Activated CD4-positive, alpha-beta T cell treated with anti-CD3 and anti-CD28 coated beads, Interleukin-2, amount 50 U/mL, for 16 hours (primary cell): Measurements from ENCODE around the gene EXOC2.
"Not testable (repeated sequence)": the region's sequence is repeated elsewhere in the genome, so short reads cannot be mapped to it uniquely, and the experiment has no call there.

Source experiments
- DNase-seq: peaks from one replicate; pipeline ENCODE4 v3.0.0-alpha.2; 2020

Gene EXOC2

GRCh38 chr6:710601-711571 is 17.9 kb upstream of the EXOC2 start:
- DNase-seq: peak; percentile 80

- no peak for DNase-seq
Measured at GRCh38 chr6:709471-710056, 16.6 kb upstream of the EXOC2 start.

GRCh38 chr6:708237-708598 is 15.3 kb upstream of the EXOC2 start:
- no peak for DNase-seq

- DNase-seq: no peak
Measured at GRCh38 chr6:707576-708236, 14.8 kb upstream of the EXOC2 start.

- no peak for DNase-seq
Measured at GRCh38 chr6:706819-707381, 14.0 kb upstream of the EXOC2 start.

- DNase-seq: no peak
Measured at GRCh38 chr6:706146-706545, 13.2 kb upstream of the EXOC2 start.

- DNase-seq: no peak
Measured at GRCh38 chr6:705047-705446, 12.1 kb upstream of the EXOC2 start.

- no peak for DNase-seq
Measured at GRCh38 chr6:704046-704445, 11.1 kb upstream of the EXOC2 start.

GRCh38 chr6:703552-703951 is 10.6 kb upstream of the EXOC2 start:
- peak; percentile 25 for DNase-seq

- no peak for DNase-seq
Measured at GRCh38 chr6:701700-702479, 9.0 kb upstream of the EXOC2 start.

GRCh38 chr6:701215-701614 is 8.3 kb upstream of the EXOC2 start:
- DNase-seq: no peak

GRCh38 chr6:700490-700889 is 7.6 kb upstream of the EXOC2 start:
- no peak for DNase-seq

- DNase-seq: no peak
Measured at GRCh38 chr6:699319-699718, 6.4 kb upstream of the EXOC2 start.

- not testable (repeated sequence) for DNase-seq
Measured at GRCh38 chr6:694431-695126, 1.6 kb upstream of the EXOC2 start.

GRCh38 chr6:693723-694009 is 727 bp upstream of the EXOC2 start:
- no peak for DNase-seq

GRCh38 chr6:692356-692851 is 535 bp downstream of the EXOC2 start:
- peak; percentile 82 for DNase-seq

- DNase-seq: no peak
Measured at GRCh38 chr6:689223-689622, 3.7 kb downstream of the EXOC2 start.

GRCh38 chr6:686497-686896 is 6.4 kb downstream of the EXOC2 start:
- no peak for DNase-seq

- DNase-seq: peak; percentile 89
Measured at GRCh38 chr6:684831-685636, 7.9 kb downstream of the EXOC2 start.

- DNase-seq: peak; percentile 40
Measured at GRCh38 chr6:683742-684440, 9.0 kb downstream of the EXOC2 start.
